ENCODE data around the gene CISD3.

The CISD3 gene

GRCh38 chr17:38738686-38739085 is 8.5 kb downstream of the CISD3 start:
- ChIA-PET POLR2A (no interaction called here), CTCF (interaction anchor here (1.5 kb wide), 1 partner anchor 11 kb away, joined by 3 read pairs; no protein-coding TSS in a partner anchor)
- H3K36me3 ChIP-seq (ENCODE audit: control insufficient read depth in 2 of 2, insufficient read depth in 1 of 2, low read length in 2 of 2) = peaks cover 13 to 63% of the 10 kb centered on the region in 2 experiments; a peak in 2 of 3 replicates
- H3K9me3 ChIP-seq (ENCODE audit: control insufficient read depth, insufficient read depth, low read depth, low read length) = no peaks in the 10 kb centered on the region
- no peak for TF ChIP-seq ZNF223 (tag by site-specific recombination; IDR thresholded peaks at IDR 0.05)
- TF ChIP-seq ZNF626 (tag by site-specific recombination; IDR thresholded peaks at IDR 0.05) = no peak
- no peak for TF ChIP-seq ZBTB20 (tag by site-specific recombination; IDR thresholded peaks at IDR 0.05)
- no peak for TF ChIP-seq HOXA7 (CRISPR knock-in tag; IDR thresholded peaks at IDR 0.05; ENCODE audit: borderline replicate concordance)
- no peak for TF ChIP-seq ZNF114 (tag by site-specific recombination; IDR thresholded peaks at IDR 0.05)
- TF ChIP-seq ZSCAN5A (tag by site-specific recombination; IDR thresholded peaks at IDR 0.05) = no peak
- TF ChIP-seq ZNF112 (tag by site-specific recombination; IDR thresholded peaks at IDR 0.05) = no peak
- no peak for TF ChIP-seq ZNF837 (tag by site-specific recombination; IDR thresholded peaks at IDR 0.05)
- TF ChIP-seq ZSCAN30 (tag by site-specific recombination; IDR thresholded peaks at IDR 0.05) = no peak
- no peak for TF ChIP-seq ZBTB44 (tag by site-specific recombination; IDR thresholded peaks at IDR 0.05)
- TF ChIP-seq ZNF157 (tag by site-specific recombination; IDR thresholded peaks at IDR 0.05) = no peak
- TF ChIP-seq ZNF404 (tag by site-specific recombination; IDR thresholded peaks at IDR 0.05) = no peak
- no peak for TF ChIP-seq ZFP41 (tag by site-specific recombination; IDR thresholded peaks at IDR 0.05; ENCODE audit: borderline replicate concordance)
- H3K4me3 ChIP-seq (ENCODE audit: low read depth, low read length) = no peak overlapping the region
- no peak overlapping the region for H3K27ac ChIP-seq (ENCODE audit: extremely low read depth, low read depth, low read length)
- peaks cover 14% of the 10 kb centered on the region for H3K4me1 ChIP-seq (ENCODE audit: control insufficient read depth, insufficient read depth, low read length)

- peaks cover 13 to 57% of the 10 kb centered on the region in 2 experiments; a peak in 2 of 3 replicates for H3K36me3 ChIP-seq (ENCODE audit: control insufficient read depth in 2 of 2, insufficient read depth in 1 of 2, low read length in 2 of 2)
- no peak overlapping the region for H3K4me3 ChIP-seq (ENCODE audit: low read depth, low read length)
- H3K4me1 ChIP-seq (ENCODE audit: control insufficient read depth, insufficient read depth, low read length) = peaks cover 18% of the 10 kb centered on the region
- ChIA-PET CTCF (no interaction called here), POLR2A (no interaction called here)
- TF ChIP-seq ZNF155 (tag by site-specific recombination; IDR thresholded peaks at IDR 0.05) = no peak
- 0 out of 2 replicates have a peak, but pooled peaks have one; percentile 7 for TF ChIP-seq EGR2 (tag by site-specific recombination; IDR thresholded peaks at IDR 0.05; ENCODE audit: low read depth)
- no peaks in the 10 kb centered on the region for H3K9me3 ChIP-seq (ENCODE audit: control insufficient read depth, insufficient read depth, low read depth, low read length)
- H3K27ac ChIP-seq (ENCODE audit: extremely low read depth, low read depth, low read length) = no peak overlapping the region
Observed at GRCh38 chr17:38739305-38739704, 9.2 kb downstream of the CISD3 start.

DNA sequence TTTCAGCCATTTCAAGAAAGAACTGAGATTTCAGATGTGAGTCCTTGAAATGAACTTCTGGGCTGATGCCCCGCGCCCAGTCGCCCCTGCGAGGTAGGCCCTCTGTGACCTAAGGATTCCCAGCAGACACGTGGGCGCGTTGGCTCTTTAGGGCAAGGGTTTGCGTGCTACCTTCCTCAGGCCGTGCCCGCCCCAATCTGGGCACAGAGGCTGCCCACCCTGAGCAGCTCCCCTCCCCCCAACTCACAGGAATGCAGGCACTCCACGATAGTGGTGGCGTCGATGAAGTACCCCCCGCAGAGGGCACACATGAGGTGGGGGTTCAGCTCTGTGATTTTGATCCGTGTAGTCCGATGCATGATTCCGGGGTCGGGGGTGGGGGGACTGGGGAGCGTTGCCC is 9.9 kb downstream of the CISD3 start:
- POLR2A ChIA-PET = interaction anchor here (0.6 kb wide), 1 partner anchor 9 kb away, joined by 3 read pairs; no protein-coding TSS in a partner anchor
- Histone ChIP-seq H3K36me3 (ENCODE audit: control insufficient read depth in 2 of 2, insufficient read depth in 1 of 2, low read length in 2 of 2) (peaks cover 13 to 51% of the 10 kb centered on the region in 2 experiments; a peak in 2 of 3 replicates), H3K4me3 (ENCODE audit: low read depth, low read length) (no peak overlapping the region), H3K4me1 (ENCODE audit: control insufficient read depth, insufficient read depth, low read length) (peaks cover 18% of the 10 kb centered on the region), H3K27ac (ENCODE audit: extremely low read depth, low read depth, low read length) (no peak overlapping the region), H3K9me3 (ENCODE audit: control insufficient read depth, insufficient read depth, low read depth, low read length) (no peaks in the 10 kb centered on the region)
- TF ChIP-seq SETDB1 (IDR thresholded peaks at IDR 0.05; ENCODE audit: insufficient read length, low read length) (no peak), ZNF621 (tag by site-specific recombination; IDR thresholded peaks at IDR 0.05) (no peak), ZFHX2 (tag by site-specific recombination; conservative IDR thresholded peaks at IDR 0.05) (no peak), ZNF560 (tag by site-specific recombination; IDR thresholded peaks at IDR 0.05; ENCODE audit: borderline replicate concordance) (no peak)
- CTCF ChIA-PET = interaction anchor here (0.6 to 1.0 kb wide), 2 partner anchors 14 to 63 kb away, joined by 3 read pairs; no protein-coding TSS in a partner anchor

Measured in HEK293 (cell line).